DMS153 treated with DMSO at 0.1 percent for 48 hours (cell line): Measurements from ENCODE around the gene COPS7A.
A peak's percentile ranks its signal among the peaks of the same experiment; 100 is the strongest.

Experiments
- DNase-seq: peaks from one replicate; lab custom pipeline; 2025; ENCODE audit not compliant: unreplicated experiment; lab: John Stamatoyannopoulos, UW

COPS7A gene

DNA sequence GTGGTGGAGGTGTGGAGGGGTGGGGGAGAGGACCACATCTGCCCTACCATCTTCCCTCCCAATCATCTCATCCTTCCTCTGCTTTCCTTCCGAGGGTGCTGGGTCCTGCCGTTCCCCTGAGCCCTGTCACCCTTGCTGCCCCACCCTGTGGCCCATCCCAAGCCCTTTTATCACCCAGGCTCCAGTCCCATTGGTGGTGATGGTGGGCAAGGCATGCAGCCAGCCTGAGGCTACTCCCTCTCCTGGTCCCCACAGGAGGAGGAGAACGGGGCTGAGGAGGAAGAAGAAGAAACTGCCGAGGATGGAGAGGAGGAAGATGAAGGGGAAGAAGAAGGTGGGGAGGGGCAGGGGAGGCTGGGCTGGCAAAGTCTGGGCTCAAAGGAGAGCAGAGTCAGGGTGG is 45.8 kb downstream of the COPS7A start:
- DNase-seq: no peak

GRCh38 chr12:6770094-6770493 is 46.2 kb downstream of the COPS7A start:
- DNase-seq: no peak

DNA sequence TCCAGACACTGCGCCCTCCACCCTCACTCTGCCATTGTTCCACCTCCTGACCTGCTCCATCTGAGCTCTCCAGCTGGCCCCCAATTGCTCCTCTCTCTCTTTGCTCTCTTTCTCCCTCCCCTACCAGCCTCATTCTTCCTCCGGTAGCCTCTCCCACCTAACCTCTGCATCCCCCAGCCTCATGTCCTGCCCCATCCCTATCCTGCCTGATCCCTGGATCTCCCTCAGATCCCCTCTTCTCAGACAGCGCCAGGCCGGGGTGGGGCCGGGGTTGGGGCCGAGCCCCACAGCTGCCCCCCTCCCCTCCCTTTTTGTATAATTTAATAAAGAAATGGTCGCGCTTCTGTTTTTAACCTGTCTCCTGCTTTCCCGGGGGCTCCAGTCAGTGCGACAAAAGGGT is 46.8 kb downstream of the COPS7A start:
- DNase-seq: no peak

DNA sequence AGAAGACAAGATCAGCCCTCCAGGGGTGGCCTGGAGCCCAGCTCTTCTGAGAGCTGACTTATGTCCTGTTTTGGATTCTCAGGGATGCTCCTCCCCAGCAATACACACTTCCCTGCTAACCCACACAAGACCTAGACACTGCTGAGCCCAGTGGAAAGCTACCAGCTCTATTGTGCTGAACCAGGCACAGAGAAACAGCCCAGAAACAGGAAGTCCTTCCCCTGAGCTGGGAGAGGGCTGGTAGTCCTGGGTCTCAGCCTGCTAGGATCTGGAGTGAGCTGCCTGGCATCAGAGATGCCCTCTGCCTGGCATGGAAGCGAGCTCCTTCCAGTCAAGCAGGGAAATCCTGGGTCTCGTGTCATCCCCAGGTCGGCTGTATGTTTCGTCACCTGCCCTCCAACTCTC is 47.2 kb downstream of the COPS7A start:
- no peak for DNase-seq

DNA sequence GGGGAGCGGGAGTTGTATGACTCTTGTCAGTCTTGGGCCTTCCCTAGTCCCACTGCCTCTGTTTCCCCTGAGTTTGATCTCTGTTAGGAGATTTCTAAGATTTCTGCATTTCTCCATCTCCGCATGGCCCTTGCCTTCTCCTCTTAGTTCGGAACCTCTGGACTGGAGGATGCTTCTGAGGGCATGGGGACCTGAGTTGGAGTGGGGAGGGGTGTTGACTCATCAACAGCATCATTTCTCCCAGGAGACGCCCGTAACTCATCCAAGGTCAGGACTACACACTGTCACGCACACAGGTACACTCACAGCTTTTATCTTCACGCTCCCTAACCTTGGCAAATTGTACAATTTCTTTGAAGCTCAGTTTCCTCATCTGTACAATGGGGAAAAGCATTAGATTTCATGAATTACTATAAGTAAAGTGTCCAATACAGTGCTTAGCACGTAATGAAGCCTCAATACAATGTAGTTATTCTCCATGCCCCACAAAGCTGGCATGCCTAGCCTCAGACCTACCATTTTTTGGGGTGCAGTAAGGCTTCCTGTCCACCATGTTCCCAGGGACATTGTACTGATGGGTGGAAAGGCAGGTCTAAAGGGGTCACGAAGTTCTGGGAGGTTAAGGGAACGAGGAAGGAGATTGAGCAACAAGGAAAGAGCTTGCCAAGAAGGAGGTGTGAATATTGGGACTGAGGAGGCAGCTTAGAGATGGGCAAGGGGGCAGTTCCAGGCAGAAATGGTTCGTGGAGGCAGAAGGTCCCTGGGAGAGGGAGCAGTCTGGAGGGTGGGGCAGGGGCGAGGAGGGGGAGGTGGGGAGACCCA is 47.9 kb downstream of the COPS7A start:
- DNase-seq: no peak

- DNase-seq: no peak
Observed at GRCh38 chr12:6772331-6772695, 48.5 kb downstream of the COPS7A start, which contains the start of gene LAG3. Gene LAG3, plus strand, starts transcription at chr12:6772520. Its CDS starts 333 bp downstream, at chr12:6772853.

GRCh38 chr12:6772726-6773589 is 49.1 kb downstream of the COPS7A start:
- DNase-seq: no peak

DNA sequence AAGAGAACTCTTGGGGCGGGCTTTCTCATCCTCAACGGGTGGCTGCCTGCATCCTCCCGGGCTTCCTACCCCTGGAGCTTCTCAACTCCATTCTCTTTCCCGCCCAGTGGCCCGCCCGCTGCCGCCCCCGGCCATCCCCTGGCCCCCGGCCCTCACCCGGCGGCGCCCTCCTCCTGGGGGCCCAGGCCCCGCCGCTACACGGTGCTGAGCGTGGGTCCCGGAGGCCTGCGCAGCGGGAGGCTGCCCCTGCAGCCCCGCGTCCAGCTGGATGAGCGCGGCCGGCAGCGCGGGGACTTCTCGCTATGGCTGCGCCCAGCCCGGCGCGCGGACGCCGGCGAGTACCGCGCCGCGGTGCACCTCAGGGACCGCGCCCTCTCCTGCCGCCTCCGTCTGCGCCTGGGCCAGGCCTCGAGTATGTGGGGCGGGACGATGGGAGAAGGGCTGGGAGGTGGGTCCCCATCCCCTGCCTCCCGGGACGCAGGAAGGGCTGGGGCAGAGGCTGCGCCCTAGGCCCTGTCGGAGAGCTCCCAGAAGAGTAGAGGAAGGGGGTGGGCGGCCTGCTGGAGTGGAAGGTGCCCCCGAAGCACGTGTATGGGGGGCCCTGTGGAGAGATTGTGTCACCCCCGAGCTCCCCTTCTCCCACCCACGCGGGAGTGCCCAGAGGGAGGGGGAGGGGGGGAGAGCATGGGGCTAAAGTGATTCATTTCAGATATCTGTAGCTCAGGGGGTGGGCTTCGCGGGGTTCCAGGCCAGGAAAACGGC is 49.9 kb downstream of the COPS7A start:
- no peak for DNase-seq

DNA sequence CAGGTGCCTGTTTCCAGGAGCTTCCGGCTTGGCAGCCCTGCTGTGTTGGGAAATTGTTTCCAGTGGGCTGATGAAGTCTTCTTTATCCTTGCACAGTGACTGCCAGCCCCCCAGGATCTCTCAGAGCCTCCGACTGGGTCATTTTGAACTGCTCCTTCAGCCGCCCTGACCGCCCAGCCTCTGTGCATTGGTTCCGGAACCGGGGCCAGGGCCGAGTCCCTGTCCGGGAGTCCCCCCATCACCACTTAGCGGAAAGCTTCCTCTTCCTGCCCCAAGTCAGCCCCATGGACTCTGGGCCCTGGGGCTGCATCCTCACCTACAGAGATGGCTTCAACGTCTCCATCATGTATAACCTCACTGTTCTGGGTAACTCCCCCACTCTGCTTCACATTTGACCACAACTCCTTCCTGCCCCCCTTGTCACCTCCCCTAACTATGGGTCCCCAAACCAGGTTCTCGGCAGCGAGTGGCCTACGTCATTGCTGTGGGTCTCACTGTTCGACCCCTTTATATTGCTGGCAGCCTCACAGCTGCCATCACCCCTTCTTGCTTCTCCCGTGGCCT is 50.7 kb downstream of the COPS7A start:
- no peak for DNase-seq

DNA sequence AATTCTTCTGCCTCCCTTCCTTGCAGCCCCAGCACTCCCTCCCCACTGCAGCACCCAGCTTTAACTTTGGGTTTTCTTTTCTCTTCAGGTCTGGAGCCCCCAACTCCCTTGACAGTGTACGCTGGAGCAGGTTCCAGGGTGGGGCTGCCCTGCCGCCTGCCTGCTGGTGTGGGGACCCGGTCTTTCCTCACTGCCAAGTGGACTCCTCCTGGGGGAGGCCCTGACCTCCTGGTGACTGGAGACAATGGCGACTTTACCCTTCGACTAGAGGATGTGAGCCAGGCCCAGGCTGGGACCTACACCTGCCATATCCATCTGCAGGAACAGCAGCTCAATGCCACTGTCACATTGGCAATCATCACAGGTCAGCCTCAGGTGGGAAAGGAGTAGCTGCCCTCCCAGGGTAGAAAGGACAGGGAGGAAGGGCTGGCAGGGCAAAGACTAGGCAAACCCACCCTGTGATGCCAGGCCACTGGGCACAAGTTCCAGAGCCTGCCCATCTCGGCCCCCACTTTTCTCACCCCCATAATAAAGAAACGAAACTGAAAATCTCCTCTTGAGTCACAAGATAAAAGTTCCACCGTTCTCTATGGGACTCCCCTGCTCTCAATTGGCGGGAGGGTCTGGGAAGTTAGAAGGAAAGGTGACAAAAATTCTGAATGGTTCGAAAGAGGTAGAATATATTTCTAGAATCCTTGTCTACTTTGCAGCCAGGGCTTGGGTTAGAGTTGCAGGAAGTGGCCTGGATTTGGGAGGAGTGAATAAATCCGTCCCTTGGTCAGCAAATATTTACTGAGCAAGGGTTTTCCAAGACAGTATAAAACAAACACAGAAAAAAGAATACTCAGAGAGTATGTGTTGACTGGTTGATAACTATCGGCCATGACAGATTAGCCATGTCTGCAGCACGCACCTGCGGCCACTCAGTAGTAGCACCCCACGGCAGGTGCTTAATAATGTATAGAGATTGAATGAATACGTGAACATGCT is 51.6 kb downstream of the COPS7A start:
- no peak for DNase-seq

DNA sequence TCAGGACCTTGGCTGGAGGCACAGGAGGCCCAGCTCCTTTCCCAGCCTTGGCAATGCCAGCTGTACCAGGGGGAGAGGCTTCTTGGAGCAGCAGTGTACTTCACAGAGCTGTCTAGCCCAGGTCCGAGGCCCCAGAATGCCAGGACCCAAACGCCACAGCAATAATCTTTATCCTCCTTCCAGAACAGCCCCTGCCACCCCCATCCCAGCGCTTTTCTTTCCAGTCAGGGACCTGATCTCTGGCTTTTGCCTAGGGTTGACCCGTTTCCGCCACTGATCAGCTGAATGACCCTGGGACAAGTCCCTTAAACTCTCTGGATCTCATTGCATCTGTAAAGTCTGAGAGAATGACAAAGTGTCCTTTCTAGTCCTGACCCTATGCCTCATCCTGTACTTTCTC is 53.5 kb downstream of the COPS7A start:
- no peak for DNase-seq

- no peak for DNase-seq
Observed at GRCh38 chr12:6778217-6778573, 54.3 kb downstream of the COPS7A start.

GRCh38 chr12:6778574-6779550 is 55.0 kb downstream of the COPS7A start:
- peak; percentile 87 for DNase-seq

DNA sequence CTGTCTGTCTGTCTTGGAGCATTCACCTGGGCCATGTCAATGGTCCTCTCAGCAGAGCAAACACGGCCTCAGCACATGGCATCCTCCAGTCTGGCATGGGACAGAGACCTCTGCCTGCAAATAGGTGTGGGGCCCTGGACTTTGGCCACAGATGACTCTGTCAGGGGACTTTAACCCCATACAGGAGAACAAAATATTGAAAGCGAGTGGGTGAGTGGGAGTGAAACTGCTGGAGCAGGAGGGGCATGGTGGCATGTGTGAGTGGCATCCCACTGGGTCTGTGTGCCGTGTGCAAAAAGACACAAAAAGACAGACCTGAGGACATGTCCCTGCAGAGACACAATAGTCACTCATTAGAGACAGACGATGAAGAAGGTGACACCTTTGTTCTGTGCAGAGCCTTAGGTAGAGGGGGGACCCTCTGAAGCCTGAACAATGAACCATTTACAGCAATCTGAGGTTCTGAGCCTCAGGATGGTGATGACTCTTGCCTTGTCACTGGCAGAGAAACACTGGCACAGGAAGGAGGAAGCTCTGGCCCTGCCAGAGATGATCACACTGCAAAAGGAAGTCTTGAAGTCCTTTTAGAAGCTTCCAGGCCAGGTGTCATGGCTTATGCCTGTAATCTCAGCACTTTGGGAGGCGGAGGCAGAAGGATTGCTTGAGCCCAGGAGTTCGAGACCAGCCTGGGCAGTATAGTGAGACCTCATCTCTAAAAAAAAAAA is 56.0 kb downstream of the COPS7A start:
- DNase-seq: no peak

GRCh38 chr12:6780573-6780972 is 56.7 kb downstream of the COPS7A start:
- DNase-seq: no peak
